ENCODE data around the gene RASGRP4. TPM values are rescaled to one million over a fixed set of nuclear protein-coding genes. Genes with fewer than 3 reads are reported as not detected.

RASGRP4 gene
- polyA plus RNA-seq, 3 donors = 0.79 to 1.2 (median 1.0) TPM

DNA sequence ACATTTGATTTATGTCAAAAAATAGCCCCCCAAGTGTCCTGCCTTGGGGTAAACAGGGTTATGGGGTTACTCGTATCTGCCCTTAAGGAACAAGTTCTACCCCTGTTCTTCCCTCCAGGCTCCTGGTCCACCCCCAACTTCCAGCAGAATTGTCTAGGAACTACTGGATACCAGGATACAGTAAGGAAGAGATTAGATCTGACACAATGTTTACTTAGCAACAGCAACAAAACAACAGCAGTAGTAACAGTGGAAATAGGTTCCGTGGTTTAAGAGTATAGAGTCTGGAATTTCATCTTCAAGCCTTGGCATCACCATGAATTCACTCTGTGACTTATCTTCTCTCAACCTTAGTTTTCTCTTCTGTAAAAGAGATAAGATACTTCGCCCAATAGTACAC, 24.9 kb downstream of the RASGRP4 start:
- DNase-seq (ENCODE audit: extremely low read depth in 1 of 11, low read depth in 9 of 11, low spot score in 4 of 11) = no peak

DNA sequence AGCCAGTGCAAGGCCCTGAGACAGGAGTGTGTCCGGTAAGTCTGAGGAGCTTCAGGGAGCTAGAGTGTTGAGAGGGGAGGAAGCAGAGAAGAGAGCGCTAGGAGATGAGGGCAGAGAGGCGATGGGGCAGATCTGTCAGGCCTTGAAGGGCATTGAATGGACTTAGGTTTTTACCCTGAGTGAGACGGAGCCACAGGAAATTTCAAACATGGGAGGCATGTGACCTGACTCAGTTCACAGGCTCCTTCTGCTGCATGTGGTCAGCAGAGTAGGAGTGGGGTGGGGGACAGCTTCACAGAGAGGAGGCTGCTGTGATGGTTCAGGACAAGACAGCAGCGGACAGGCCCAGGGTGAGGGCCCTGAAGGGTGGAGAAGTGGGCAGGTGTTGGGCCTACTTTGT, 25.7 kb downstream of the RASGRP4 start:
- no peak for DNase-seq (ENCODE audit: extremely low read depth in 1 of 11, low read depth in 9 of 11, low spot score in 4 of 11)

DNA sequence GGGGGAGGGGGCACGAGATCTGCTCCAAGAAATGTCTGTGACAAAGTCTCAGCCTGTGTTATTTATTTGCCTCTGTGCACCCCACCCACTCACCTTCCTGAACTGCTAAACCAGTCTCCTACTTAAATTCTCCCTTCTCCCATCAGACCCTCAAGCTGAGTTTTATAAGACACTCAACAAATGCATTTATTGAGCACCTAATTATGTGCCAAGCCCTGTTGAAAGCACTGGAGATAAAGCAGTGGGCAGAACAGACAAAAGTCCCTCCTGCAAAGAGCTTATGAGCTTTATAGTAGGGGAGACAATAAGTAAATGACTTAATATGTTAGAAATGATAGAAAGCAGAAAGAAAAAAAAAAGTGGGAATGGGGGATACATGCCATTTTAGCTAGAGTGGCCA, 26.5 kb downstream of the RASGRP4 start:
- no peak for DNase-seq (ENCODE audit: extremely low read depth in 1 of 11, low read depth in 9 of 11, low spot score in 4 of 11)

DNA sequence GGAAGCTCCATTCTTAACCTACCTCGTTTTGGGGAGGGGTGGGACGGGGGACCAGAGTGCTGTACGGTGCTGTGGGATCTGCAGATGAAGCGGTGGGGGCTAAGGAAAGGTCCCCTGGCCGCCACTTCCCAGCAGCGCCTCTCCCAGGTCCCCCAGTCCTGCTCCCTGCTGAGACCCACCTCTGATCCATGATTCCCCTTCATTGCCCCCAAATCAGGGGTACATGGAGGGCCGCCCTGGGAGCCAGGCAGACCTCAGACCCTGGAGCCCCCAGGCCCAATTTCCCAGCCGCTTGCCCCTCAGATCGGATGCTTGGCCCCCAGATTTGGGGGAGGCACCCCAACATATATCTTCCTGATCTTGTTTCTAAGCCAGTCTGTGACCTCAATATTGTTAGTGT, 26.9 kb downstream of the RASGRP4 start:
- no peak for DNase-seq (ENCODE audit: extremely low read depth in 1 of 11, low read depth in 9 of 11, low spot score in 4 of 11)

DNA sequence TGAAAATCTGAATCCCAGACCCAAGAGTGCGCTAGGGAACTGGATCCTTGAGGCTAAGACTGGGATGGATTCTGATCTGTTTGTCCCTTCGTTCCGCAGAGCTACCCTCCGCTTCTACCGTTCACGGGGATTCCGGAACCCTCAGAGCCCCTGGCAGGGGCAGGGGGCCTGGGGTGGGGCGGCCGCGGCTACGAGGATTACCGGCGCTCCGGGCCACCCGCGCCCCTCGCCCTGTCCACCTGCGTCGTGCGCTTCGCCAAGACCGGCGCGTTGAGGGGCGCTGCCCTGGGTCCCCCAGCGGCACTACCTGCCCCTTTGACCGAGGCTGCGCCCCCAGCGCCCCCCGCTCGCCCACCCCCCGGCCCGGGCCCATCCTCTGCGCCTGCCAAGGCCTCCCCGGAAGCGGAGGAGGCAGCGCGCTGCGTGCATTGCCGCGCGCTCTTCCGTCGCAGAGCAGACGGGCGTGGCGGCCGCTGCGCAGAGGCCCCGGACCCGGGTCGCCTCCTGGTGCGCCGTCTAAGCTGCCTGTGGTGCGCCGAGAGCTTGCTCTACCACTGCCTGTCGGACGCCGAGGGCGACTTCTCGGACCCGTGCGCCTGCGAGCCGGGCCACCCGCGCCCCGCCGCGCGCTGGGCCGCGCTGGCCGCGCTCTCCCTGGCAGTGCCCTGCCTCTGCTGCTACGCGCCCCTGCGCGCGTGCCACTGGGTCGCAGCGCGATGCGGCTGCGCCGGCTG, 30.5 kb downstream of the RASGRP4 start:
- no peak for DNase-seq (ENCODE audit: extremely low read depth in 1 of 11, low read depth in 9 of 11, low spot score in 4 of 11)

DNA sequence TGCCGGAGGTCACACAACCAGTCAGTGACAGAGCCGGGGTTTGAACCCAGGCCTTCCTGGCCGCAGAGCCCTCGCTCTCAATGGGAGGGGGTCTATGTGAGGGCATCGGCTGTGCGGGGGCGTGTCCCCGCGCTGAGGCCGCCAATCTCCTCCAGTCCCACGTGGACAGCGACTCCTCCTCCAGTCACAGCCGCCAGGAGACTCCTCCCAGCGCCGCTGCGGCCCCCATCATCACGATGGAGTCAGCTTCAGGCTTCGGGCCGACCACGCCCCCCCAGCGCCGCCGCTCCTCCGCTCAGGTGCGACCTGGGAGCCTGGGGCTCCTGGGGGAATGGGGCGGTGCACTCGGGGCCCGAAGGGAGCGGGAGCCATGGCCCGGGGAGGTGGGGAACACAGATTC, 31.5 kb downstream of the RASGRP4 start:
- peak in 1 of 11 donors; percentile 59 for DNase-seq (ENCODE audit: extremely low read depth in 1 of 11, low read depth in 9 of 11, low spot score in 4 of 11)

DNA sequence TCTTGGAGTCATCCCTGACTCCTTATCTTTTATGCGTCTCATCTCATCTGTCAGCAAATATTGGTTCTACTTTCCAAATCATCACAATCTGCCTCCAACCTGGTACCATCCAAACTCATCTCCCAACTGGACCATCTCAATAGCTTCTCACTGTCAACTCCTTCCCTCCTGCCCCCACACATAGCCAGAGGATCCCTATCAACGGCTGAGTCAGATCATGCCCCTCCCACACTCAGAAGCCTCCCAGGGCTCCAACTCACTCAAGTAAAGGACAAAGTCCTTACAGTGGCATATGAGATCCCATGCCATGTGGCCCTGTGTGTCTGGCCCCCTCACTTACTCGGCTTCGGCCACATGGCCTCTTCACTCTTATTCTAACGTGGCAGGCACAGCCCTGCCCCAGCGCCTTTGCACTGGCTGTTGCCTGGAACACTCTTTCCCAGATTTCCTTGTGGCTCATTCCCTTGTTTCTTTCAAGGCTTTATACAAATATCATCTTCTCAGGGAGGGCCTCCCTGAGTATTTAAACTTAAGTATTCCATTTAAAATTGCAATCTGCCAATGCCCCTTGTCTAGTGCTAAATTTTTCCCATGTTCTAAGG, 33.2 kb downstream of the RASGRP4 start:
- DNase-seq (ENCODE audit: extremely low read depth in 1 of 11, low read depth in 9 of 11, low spot score in 4 of 11) = no peak

DNA sequence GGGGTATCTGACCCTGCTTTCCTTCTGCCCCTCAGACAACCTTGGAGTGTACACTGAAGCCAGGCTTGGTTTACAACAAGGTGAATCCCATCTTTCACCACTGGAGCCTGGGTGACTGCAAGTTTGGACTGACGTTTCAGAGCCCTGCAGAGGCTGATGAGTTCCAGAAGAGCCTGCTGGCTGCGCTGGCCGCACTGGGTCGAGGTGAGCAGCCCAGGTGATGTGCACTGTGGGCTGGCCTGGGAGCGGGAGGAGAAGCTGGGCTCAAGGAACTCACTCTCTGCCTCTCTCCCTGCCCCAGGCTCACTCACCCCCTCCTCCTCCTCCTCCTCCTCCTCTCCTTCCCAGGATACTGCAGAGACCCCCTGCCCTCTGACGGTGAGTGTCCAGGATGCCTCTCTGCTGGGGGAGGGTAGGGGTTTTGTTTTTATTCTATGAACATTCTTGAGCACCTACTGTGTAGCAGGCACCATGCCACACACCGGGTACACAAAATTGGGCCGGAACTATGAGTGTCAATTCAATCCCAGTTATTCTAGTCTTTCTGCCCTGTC, 34.0 kb downstream of the RASGRP4 start:
- no peak for DNase-seq (ENCODE audit: extremely low read depth in 1 of 11, low read depth in 9 of 11, low spot score in 4 of 11)

DNA sequence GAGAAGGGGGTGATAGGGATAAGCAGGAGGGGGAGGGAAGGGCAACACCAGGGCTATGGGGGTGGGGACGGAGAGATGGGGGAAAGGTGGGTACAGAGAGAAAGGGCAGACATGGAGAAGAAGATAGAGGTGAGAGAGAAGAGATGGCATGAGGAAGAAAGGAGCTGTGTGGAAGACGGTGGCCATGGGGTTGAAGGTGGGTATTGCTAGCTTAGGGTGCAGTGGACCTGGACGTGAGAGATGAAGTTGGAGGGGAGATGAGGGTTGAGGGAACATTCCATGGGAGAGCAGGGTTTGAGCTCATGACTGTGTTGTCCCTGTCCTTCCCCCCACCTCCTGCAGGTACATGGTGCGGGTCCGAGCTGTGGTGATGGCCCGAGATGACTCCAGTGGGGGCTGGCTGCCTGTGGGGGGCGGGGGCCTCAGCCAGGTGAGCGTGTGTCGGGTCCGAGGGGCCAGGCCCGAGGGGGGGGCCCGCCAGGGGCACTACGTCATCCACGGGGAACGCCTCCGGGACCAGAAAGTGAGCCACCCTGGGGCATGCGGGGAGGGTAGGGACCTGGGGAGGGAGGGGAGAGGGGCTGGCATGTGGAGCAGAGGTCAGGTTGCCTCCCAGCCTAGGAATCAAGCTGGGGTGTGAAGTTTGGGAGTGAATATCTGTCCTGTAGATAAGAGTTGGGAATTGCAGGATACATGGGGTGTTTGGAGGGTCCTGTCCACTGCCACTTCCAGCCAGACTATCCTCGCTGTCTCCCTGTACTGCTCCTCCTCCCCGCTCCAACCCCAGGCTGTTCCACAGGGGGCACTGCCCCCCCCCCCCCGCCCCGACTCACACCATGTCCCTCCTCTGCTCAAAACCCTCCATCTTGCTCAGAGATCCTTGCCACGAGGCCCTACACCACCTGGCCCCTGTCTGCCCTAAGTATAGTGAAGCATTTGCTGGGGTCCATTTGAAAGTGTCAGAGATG, 35.8 kb downstream of the RASGRP4 start:
- no peak for DNase-seq (ENCODE audit: extremely low read depth in 1 of 11, low read depth in 9 of 11, low spot score in 4 of 11)

DNA sequence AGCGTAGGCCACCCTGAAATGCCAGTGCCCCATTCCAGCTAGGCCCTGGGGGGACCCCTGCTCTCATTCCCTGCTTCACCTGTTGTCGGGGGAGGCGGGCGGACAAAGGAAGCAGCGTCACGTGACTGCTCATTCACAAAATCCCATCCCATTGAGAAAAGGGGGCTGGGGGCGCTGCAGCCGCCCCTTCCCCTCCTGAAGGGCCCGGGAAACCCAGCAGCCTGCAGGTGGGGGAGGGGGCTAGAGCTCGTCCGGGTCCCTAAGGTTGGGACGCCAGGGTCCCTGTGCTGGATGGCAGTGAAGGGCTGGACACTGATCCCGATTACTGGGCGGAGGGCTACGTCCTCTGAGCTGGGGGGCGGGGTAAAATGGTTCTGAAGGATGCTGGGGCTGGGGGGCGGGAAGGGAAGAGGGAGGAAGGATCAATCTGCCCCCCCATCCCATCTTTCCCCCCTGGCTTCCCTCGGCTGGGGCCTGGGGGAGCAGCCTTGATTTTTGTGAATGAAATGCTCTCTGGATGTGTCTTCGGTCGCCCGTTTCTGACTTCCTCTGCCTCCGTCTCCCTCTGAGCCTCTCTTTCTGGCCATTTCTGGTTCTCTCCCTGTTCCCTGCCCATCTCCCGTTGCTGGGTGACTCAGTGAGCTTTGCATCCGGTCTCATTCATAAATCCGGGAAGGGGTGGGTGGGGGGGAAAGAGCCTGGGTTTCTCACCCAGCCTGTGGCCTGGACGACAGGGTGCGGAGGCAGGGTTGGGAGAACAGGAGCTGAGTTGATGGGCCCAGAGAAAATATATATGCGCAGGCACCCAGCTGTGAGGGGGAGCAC, 36.7 kb downstream of the RASGRP4 start:
- no peak for DNase-seq (ENCODE audit: extremely low read depth in 1 of 11, low read depth in 9 of 11, low spot score in 4 of 11)

DNA sequence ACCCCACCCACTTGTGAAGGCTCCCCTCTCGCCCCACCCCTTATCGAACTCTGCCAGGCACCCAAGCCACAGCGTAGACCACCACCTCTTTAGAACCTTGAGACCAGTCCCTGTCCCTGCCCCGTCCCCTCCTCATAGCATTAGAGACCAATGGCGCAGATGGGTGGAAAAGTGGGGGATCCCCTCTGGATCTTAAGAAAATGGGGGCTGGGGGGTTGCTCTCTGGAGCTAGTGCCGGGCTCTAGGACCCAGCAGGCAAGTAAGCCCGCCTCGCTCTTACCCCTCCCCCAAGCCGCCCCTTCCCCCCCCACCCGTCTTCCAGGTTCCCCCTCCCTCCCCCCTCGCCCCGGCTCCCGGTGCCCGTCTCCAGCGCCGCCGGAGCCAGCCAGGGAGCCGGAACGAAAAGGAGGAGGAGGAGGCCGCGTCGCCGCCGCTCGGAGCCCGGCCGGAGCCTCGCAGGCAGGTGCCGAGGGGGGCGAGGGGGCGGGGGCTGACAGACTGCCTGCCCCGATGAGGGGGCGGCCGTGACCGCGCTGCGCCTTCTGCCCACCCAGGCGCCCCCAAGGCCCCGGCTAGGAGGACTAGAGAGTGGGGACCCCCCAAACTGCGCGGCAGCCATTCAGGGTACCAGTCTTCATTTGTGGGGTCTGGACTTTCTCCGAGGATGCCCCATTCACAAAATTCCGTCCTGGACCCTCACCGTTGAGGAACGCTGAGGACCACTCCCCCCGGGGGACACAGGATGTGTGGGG, 37.5 kb downstream of the RASGRP4 start, which contains the start of gene SPRED3:
TSS of gene SPRED3 (plus strand) at position 349 of the 752 bp plus-strand sequence. CDS start 1,606 bp downstream, outside the sequence.
- DNase-seq (ENCODE audit: extremely low read depth in 1 of 11, low read depth in 9 of 11, low spot score in 4 of 11) = peak in 3 of 11 donors; percentile 48 to 61 (median 49)

DNA sequence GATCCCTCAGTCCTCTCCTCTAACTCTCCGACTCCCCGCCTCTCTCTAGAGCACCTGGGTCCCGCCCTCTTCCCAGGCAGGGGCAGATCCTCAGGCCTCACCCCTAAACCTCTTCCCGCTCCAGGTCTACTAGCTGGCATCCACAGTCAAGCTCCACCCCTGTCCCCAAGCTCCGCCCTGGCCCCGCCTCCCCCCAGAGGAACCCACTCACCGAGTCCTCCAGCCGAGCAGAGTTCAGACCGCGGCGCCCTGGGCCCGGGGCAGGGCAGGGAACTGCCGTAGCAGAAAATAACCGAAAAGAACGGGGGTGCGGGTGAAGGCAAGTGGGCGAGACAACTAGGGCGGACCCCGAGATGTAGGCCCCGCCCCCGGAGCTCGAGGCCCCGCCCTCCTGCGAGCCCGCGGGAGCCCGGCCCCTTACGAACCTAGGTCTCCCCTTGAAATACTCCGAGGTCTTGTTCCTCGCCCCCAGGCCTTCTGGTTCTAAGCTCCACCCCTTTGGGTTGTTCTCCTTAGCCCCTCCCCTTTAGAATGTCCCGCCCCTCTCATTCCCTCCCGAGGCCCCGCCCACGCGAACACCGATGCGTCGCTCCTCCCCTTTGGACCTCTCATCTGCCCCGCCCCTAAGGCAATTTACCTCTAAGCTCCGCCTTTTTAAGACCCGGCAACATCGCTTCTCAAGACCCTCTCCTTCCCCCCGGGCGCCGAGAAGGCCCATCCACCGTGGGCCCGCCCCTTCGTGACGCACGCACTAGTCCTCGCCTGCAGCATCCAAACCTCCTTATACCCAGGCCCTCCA, 38.3 kb downstream of the RASGRP4 start, which contains the start of gene GGN:
TSS of gene GGN (minus strand) at position 485 of the 799 bp plus-strand sequence. CDS start 773 bp downstream, outside the sequence.
- peak in 6 of 11 donors; percentile 53 to 77 (median 61) for DNase-seq (ENCODE audit: extremely low read depth in 1 of 11, low read depth in 9 of 11, low spot score in 4 of 11)

DNA sequence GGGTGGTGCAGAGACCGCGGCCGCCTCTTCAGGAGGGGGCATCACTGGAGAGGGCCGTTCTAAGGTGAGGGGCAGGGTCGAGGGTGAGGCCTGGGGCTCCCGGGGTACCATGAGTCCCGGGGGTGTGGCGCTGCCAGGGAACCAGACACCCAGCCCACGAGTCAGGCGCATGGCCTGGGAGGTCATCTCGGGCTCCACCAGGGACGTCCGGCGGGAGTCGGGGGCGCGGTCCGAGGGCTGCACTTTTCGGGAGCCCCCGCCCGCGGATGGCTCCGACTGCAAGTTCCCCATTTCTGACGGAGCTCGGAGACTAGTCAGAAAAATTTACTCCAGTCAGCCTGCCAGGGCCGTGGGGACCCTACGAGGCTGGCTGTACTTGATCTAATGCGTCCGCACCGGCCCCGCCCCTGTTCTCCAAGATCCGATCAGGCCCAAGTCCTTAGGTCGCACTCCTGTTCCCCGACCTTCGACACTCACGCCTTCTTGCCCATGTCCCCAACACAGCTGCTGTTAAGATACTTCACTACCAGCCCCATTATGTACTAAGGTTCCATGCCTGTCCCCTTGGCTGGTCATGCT, 39.0 kb downstream of the RASGRP4 start:
- no peak for DNase-seq (ENCODE audit: extremely low read depth in 1 of 11, low read depth in 9 of 11, low spot score in 4 of 11)

DNA sequence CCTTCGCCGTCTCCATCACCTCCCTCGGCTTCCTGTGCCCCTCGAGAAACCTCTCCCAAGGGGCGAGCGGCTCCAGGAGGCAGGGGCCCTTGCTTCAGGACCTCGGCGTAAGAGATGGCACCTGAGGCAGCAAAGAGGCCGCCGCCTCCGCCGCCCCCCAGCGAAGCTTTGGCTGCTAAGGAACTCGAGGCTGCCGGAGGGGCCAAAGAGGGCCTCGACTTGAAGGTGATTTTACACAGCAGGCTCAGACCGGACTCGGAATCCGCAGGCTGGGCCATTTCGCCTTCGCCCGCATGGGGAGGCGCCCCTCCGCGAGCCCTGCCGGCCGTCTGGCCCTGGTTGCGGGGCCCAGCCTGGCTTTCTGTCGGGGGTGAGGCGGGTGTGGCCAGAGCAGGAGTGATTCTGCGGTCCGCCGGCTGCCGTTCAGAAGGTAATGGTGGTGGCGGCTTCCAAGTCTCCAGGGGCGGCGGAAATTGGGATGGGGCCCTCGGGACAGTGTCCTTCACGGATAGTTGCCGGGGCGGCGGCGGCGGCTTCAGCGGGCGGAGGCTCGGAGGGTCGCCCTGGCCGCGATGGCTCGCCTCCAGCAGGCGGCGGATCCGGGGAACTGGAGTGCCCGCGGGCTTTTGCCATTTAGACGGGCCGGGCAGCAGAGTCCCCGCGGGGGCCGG, 39.6 kb downstream of the RASGRP4 start:
- no peak for DNase-seq (ENCODE audit: extremely low read depth in 1 of 11, low read depth in 9 of 11, low spot score in 4 of 11)

DNA sequence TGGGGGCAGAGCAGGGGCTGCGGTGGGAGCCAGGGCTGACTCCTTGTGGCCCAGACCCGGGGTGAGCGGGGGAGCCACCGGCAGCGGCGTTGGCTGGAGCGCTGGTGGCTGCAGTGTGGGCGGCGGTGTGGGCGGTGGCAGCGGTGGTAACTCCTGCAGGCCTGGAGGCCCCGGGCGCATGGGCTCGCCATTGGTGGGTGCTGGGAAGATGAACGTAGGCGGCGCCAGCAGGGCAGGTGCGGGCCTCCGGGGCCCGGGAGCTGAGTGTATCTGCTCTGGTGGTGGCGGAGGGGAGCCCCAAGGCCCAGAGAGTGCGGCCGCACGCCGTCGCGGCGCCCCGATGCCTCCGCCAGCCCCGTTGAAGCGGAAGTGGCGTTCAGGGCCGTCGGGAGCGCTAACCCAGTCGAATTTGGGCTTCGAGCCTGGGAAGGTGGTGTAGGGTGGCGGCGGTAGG, 40.2 kb downstream of the RASGRP4 start:
- no peak for DNase-seq (ENCODE audit: extremely low read depth in 1 of 11, low read depth in 9 of 11, low spot score in 4 of 11)

Measured in renal cortex interstitium (tissue), 11 donors.